ENCODE measurements around the gene BIRC2. TPM values are rescaled to one million over a fixed set of nuclear protein-coding genes. Genes with fewer than 3 reads are reported as not detected.

Gene BIRC2
- total RNA-seq, 4 donors from 2014 or later, result 40.1 to 106 (median 53.5) TPM

GRCh38 chr11:102401905-102402304, 54.9 kb downstream of the BIRC2 start:
- Histone ChIP-seq H3K9me3 (no peaks in the 10 kb centered on the region), H3K27ac (no peak overlapping the region), H3K4me3 (no peak overlapping the region), H3K27me3 (no peaks in the 10 kb centered on the region), H3K4me1 (no peaks in the 10 kb centered on the region), H3K36me3 (no peaks in the 10 kb centered on the region)
- no peak for TF ChIP-seq POLR2A (IDR thresholded peaks at IDR 0.05)
- no peak for TF ChIP-seq CTCF (IDR thresholded peaks at IDR 0.05)
- intact Hi-C loops (cut with DNase I; ENCODE audit: low total_unique reads), result no loop called here
- no peak for DNase-seq

GRCh38 chr11:102402548-102402947, 55.5 kb downstream of the BIRC2 start:
- Histone ChIP-seq H3K4me1 (no peaks in the 10 kb centered on the region), H3K4me3 (no peak overlapping the region), H3K36me3 (no peaks in the 10 kb centered on the region), H3K9me3 (no peaks in the 10 kb centered on the region), H3K27me3 (no peaks in the 10 kb centered on the region), H3K27ac (no peak overlapping the region)
- DNase-seq, result no peak
- TF ChIP-seq POLR2A (IDR thresholded peaks at IDR 0.05), result no peak
- TF ChIP-seq CTCF (IDR thresholded peaks at IDR 0.05), result no peak
- intact Hi-C loops (cut with DNase I; ENCODE audit: low total_unique reads), result no loop called here

- intact Hi-C loops (cut with DNase I; ENCODE audit: low total_unique reads), result no loop called here
- Histone ChIP-seq H3K9me3 (no peaks in the 10 kb centered on the region), H3K4me3 (no peak overlapping the region), H3K36me3 (no peaks in the 10 kb centered on the region), H3K4me1 (no peaks in the 10 kb centered on the region), H3K27ac (no peak overlapping the region), H3K27me3 (no peaks in the 10 kb centered on the region)
- no peak for TF ChIP-seq CTCF (IDR thresholded peaks at IDR 0.05)
- no peak for TF ChIP-seq POLR2A (IDR thresholded peaks at IDR 0.05)
- no peak for DNase-seq
Measured at GRCh38 chr11:102405501-102405900, 58.5 kb downstream of the BIRC2 start.

GRCh38 chr11:102406099-102406498, 59.1 kb downstream of the BIRC2 start:
- intact Hi-C loops (cut with DNase I; ENCODE audit: low total_unique reads), result no loop called here
- DNase-seq, result no peak
- Histone ChIP-seq H3K4me3 (no peak overlapping the region), H3K36me3 (no peaks in the 10 kb centered on the region), H3K9me3 (no peaks in the 10 kb centered on the region), H3K27me3 (no peaks in the 10 kb centered on the region), H3K4me1 (no peaks in the 10 kb centered on the region), H3K27ac (no peak overlapping the region)
- no peak for TF ChIP-seq CTCF (IDR thresholded peaks at IDR 0.05)
- TF ChIP-seq POLR2A (IDR thresholded peaks at IDR 0.05), result no peak

GRCh38 chr11:102407901-102408300, 60.9 kb downstream of the BIRC2 start:
- Histone ChIP-seq H3K9me3 (no peaks in the 10 kb centered on the region), H3K27me3 (no peaks in the 10 kb centered on the region), H3K27ac (no peak overlapping the region), H3K36me3 (no peaks in the 10 kb centered on the region), H3K4me1 (no peaks in the 10 kb centered on the region), H3K4me3 (no peak overlapping the region)
- no peak for TF ChIP-seq CTCF (IDR thresholded peaks at IDR 0.05)
- TF ChIP-seq POLR2A (IDR thresholded peaks at IDR 0.05), result no peak
- intact Hi-C loops (cut with DNase I; ENCODE audit: low total_unique reads), result no loop called here
- no peak for DNase-seq
